T-helper 22 cell (primary cell): Measurements from ENCODE around the gene WDPCP.
"Not testable (repeated sequence)": the region's sequence is repeated elsewhere in the genome, so short reads cannot be mapped to it uniquely, and the experiment has no call there.

Source experiments
- DNase-seq: peaks from one replicate; pipeline ENCODE4 v3.0.0-alpha.2; 2020; ENCODE audit warnings: low read depth

WDPCP gene

DNA sequence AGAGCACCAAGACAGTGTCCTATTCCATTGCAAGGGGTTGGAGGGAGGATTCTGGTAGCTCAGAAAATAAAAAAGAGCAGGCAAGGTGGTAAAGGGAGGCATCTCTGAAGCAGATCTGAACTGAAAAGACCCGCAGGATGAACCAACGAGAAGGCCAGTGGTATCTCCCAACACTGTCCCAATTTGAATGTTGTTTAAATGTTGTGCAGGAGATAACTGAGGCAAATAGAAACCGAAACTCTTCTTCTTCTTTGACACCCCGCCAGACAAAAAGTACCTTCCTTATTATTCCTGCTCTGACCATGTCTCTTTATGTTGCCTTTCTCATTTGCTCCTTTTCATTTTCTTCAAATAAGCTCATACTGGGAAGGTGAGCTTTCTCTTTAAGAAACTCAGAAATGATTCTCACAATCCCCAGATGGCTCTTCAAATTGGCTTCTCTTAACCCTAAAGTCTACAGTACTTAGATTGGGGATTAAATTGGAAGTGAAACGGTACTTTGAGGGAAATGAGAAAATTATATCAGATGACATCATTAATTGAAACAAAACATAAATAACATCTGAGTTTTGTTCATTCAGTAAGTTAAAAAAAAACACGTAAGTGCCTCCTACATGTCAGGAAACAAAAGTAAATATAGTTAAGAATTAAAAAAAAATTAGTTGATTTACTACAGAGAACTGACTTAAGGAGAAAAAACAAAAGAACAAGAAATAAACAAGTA, 143.6 kb downstream of the WDPCP start:
- DNase-seq, result no peak

DNA sequence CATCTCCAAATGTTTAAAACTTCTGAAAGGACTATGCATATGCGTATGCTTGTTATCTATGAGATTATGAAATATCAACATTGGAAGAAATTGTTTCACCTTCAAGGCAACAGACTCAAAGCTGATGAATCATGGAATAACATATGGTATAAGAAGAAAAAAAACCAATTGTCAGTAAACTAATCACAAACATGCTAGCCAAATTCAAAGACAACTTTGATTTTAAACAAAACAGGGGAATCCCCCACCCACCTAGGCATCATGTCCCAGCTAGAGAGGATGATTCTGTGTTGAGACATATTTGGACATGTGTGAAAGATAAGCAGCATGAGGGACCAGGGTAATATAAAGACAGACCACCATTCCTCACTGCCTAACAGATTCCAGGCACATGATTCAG, 147.7 kb downstream of the WDPCP start:
- no peak for DNase-seq

DNA sequence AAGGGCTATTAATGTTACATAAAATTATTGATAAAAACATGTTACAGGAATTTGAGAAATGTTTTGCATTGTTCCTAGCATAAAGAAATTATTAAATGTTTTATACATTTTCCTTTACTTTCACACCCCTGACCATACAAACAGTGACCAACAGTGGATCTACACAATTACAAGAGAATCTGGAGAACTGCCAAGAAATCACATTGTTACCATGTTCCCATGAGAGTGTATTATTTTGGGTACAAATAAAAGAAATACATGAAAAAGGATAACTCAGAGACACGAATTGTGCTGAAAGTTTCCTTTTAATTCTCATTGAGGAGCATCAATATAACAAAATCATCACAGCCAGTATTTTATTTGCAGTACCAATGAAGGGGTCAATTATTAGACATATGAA, 150.1 kb downstream of the WDPCP start:
- no peak for DNase-seq

DNA sequence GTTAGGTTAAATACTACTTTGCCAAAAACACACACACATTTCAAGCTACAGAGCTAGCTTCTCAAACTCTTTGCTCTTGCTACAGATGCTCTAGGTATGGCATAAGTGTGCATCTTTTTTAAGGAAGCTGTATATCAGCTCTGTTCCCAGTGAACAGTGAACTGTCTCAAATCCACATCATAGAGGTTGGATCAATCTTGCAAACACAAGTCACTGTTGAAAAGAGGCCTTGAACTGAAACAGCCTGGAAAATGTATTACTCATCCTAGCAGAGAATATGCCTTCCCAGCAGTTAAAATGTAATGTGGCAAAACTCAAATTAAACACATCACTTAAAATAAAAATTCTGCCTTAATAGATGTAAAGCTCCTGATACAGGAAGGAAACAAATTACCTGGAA, 151.8 kb downstream of the WDPCP start:
- DNase-seq, result no peak

DNA sequence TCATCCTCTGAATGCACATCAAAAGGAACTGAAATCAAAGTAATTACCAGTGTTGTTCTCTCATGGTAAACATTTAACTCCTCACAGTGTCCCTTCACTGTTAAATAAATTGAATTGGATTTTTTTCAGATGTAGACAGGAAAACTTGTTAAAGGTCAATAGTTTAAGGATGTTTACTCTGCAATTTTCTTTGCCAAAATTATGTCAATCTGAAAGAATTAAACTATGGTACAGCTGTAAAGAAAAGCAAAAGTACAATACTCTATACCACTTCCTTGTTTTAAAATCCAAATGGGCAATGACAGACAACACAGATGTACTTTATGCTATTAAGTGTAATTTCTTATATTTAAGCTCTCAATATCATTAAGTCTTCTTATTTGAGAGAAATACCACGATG, 153.2 kb downstream of the WDPCP start:
- DNase-seq, result no peak

DNA sequence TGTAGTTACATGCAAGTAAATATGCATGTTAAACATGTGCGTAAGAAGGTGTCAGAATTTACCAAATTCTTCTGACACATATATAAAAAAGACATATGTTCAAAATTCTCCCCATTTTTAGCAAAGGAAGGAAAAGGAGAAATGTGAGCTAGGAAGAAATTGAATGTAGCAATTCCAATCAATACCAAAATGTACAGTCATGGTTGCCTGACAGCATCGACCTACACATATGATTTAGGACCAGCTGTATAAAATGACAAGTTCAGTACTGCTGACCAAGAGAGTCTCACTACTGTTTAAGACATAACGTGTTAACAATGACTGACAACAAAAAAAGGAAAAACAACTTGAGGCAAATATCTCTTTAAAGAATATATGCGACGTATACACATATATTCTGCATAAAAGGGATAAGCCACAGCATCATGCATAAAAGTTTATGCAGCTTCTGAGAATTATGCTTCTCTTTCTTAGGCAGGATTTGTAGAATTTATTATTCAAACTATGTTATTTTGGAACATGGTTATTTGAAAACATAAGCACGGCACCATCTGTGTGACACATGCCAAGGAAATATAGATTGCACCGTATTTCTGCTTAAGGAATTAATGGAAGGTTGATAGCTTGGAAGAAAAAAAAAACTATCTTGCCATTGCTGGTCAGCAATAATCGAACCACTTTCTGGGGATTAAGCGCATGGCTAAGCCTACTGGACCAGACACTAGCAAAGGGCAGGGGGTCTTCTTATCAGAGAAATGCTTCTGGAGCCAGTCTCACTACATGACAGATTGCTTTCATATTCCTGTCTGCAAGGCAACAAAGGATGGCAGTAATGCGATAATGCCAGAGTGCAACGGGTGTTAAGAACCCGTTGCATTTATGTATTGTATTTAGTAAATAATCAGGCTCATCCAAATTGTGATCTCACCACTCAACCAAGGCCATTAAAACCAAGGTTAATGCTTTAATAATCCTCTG, 154.0 kb downstream of the WDPCP start:
- DNase-seq, result no peak

DNA sequence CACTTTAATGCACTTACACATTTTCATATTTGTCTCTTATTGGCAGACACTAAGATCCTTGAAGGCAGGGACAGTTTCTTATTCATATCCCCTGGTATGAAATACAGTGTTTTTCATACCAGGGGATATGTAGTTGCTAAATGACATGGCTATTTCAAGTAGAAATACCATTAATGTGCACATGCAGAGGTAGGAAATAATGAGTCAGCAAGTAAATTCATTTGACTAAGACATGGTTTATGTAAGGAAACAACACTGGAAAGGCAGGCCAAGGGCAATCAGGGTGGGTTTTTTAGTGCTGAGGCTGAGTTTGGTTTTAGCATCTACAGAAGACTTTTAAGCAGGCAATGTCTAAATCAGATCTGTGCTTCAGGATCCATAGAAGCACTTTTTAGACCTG, 155.9 kb downstream of the WDPCP start:
- DNase-seq, result no peak

DNA sequence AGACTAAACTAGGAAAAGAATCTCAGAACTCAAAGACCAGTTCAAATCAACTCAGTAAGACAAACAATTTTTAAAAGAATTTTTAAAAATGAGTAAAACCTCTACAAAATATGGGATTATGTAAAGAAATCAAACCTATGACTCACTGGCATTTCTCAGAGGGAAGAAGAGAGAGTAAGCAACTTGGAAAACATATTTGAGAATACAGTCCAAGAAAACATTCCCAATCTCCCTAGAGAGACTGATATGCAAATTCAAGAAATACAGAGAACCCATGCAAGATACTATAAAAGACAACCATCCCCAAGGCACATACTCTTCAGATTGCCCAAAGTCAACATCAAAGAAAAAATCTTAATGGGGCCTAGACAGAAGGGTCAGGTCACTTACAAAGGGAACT, 162.7 kb downstream of the WDPCP start:
- DNase-seq, result no peak

DNA sequence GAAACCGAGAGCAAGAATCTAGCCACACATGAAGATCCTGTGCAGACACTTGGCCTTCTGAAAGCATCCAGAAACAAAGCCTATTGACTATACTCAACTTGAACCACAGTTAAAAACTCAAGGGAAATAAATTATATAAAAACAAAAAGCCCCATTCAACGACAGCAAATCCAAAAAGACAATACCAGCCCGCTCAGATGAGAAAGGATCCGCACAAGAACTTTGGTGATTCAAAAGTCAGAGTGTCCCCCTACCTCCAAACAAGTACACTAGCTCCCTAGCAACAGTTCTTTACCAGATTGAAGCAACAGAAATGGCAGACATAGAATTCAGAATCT, 163.2 kb downstream of the WDPCP start:
- DNase-seq, result no peak

DNA sequence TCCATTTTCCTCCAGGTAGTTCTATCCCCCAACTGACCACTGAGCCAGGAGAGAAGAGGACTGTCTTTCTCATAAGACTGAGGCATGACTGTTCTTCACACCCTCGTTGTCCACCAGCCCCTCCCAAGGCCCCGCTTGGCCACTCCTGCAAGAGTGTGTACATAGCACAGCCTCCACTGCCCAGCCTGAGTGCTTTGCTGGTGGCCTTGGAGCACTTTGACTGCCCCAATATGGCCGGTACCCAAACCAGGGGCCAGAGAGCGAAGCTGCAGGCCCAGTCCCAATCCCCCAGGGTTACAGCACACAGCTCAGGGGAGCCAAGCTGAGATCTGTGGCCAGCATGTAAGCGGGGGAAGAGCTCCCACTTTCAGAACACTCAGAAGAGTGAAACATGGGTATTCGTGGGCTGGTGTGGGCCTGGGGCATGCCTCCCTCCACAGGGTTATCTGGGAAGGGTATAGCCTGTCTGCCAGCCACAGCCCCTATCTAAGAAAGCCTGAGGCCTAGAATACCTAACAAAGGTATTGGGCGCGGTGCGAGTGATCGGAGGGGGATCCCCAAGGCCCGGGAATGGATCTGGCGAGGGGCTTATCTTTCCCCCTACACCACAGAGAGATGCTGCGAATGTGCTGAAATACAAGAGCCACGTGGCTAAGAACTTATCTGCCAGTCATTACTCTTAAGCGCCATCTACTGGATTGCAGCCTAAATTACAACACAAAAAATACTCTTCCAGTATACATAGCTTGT, 163.8 kb downstream of the WDPCP start:
- DNase-seq, result no peak

DNA sequence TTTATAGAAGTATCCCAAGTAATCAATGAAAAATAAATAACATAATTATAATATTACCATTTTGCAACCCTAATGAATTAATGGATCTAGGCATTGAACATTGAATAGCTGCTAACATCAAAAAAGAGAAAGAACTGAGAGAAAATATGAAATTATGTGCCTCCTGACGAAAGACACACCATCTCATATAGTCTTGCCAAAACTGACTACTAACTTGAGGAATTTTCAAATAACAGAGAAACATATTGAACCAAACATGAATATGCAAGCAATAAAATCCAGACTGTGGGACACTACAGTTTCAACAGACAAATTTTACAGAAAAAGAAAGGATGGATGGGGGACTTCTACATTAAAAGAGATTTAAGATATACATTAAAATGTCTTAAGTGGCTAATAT, 165.7 kb downstream of the WDPCP start:
- DNase-seq, result no peak

DNA sequence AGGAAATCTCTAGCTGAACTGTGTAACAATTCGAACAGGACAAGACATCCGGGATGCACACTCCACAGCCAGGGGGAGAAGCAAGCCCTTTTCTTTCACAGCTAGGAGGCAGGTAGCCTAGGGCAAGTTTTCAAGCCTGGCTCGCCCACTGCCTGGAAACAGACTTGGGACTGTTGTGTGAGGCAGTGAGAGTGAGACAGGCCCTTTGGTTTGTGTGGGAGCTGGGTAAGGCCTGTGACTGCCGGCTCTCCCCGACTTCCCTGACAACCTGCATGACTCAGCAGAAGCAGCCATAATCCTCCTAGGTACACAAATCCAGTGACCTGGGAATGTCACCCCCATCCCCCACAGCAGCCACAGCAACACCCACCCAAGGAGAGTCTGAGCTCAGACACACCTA, 179.7 kb downstream of the WDPCP start:
- no peak for DNase-seq

DNA sequence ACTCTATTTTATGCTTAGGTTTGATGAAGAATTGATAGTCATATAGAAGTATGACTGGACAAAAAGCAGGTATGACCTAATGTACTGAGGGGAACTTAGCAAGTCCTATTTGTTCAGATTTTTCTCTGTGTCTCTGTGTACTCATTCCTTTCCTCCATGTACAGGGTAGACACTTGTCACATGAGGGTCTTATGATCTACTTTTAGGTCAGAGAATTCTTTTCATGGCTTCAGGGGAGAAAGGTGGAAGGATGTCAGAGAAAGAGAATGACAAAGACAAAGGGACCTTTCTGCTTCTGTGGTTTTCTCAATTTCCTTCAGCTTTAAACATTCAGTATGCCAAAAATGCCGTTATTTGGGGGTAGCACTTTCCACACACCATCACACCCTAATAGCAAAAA, 181.6 kb downstream of the WDPCP start:
- DNase-seq, result no peak

DNA sequence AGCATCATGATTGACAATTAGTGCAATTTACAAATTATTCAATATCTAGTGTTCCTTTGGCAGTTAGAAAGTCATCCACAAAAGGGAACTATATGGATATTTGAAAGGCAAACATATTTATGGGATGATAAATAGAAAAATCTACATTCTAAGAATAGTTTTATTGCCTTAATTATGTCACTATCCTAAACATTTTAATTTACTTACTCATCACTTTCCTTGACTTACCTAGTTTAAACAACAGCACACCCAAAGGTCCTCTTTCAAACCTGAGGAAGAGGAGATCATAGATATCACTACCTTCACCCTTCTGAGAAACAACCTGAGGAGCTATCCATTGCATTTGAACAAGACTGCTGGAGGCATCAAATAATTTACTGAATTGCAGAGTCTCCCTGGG, 184.5 kb downstream of the WDPCP start:
- DNase-seq, result no peak

DNA sequence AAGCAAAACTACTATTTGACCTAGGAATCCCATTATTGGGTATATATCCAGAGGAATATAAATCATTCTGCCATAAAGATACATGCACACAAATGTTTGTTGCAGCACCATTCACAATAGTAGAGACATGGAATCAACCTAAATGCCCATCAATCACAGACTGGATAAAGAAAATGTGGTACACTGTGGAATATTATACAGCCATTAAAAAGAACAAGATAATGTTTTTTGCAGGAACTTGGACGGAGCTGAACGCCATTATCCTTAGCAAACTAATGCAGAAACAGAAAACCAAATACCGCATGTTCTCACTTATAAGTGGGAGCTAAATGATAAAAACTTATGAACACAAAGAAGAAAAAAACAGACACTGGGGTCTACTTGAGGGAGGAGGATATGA, 185.4 kb downstream of the WDPCP start:
- not testable (repeated sequence) for DNase-seq

DNA sequence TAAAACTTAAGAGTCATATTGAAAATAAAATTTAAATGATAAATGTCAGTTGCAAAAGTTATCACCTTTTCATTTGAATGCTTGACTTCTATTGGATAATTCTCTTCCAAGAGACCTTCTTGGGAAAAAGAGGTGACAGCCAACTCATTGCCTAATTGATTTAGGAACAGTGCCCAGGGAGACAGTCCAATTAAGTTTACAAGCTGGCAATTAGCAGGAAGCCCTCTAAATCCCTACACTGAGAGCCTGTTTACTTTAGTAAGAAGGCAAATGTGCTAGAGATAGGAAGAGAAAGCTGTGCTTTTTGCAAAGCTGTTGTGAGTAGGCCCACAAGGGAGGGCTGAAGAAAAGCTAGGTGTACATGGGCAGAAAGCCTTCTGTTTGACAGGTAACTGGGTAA, 189.1 kb downstream of the WDPCP start:
- no peak for DNase-seq

DNA sequence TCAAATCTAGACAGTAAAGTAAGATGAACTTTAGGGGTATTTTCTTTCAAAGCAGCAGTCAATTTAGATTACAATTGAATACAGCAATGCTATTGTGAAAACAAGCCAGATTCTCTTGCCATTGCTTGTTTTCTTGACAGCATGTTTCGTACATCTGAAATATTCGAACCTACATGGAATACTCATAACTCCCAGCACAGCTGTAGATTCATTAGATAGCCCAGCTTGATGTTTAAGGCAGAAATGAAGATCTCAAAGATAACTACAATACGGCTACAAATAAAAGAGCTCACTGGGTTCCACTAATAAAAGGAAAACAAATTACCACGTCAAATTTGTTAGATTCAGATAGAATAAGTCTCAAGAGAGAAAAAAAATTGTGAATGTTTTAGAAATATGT, 208.8 kb downstream of the WDPCP start:
- no peak for DNase-seq

DNA sequence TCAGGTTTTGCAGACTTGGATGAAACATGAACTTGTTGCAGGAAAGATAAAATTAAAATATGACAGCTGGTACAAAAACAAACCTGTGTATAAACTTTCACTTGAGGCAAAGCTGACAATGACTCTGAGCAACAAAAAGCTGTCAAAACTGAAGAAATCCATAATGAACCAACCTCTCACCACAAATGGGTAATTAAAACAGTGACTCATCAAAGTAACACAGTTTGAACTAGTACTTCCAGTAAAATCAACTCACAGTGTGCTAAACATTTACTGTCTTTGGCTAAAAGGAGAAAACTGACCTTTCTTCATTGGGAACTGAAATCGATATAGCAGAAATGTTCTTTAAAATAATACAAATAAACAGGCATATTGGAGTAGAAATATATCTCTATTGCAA, 209.7 kb downstream of the WDPCP start:
- no peak for DNase-seq

DNA sequence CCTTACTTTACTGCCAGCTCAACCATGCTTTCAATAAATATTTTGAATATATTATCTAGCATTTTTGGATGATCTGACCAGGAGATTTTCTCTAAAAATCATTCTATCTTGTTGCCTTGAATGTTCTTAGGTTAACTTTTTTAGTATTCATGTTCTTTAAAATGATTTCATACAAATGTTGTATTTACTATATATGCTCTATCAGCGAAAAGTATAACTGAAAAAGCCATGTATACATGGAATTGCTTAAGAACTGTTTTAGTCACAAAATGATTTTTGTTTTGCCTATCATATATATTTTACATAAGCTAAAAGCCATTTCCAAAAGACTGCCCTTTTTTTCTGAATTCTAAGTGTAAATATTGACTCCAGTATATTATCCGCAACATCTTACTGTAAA, 213.9 kb downstream of the WDPCP start:
- DNase-seq, result no peak

DNA sequence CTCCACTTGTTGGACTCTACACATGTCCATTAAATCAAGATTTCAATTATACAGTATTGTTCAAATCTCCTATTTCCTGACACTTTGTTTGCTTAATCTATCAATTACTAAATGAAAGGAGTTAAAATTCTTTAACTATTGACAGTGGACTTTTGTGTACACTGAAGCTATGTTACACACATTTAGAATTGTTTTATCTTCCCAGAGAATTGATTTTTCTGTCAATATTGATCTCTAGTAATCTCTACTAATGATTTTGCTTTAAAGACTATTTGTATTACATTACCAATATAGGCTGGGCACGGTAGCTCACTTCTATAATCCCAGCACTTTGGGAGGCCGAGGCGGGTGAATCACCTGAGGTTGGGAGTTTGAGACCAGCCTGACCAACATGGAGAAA, 215.7 kb downstream of the WDPCP start:
- DNase-seq, result no peak

DNA sequence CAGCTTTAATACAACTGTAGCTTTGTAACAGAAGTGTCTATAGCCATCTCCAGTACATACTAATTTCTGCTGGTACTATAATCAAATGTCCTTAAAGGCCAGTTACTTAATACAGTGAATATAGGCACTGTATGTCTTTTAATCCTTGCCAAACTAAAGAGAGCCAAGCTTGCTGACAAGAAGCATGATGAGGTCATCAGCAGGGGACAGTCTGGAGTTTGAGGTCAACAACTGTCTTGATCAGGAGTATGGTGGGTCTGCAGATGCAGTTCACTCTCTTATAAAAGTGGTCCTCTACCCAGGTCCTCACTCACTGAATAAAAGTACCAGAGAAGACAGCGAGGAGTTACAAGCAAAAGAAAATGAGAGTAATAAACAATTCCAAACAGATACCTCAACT, 219.1 kb downstream of the WDPCP start:
- DNase-seq, result no peak

DNA sequence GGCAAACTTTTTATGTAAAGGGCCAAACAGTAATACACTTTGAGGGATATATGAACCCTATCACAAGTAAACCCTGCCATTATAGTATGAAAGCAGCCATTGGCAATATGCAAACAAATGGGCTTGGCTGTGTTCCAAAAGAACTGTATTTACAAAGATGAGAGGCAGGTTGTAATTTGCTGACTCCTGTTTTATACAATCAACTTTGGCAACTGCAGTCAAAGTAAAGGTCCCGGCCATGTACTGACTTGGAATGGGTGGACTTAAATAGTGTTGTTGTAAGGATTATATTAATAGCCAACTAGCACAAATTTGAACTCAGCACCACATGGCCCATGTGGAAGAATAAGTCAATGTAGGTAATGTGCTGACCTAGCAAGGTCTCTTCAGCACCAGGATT, 223.4 kb downstream of the WDPCP start:
- no peak for DNase-seq

DNA sequence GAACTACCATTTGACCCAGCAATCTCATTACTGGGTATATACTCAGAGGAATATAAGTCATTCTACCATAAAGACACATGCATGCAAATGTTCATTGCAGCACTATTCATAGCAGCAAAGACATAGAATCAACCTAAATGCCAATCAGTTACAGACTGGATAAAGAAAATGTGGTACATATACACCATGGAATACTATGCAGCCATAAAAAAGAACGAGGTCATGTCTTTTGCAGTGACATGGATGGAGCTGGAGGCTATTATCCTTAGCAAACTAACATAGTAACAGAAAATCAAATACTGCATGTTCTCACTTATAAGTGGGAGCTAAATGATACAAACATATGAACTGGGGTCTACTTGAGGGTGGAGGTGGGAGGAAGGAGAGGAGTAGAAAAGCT, 230.6 kb downstream of the WDPCP start:
- DNase-seq, result not testable (repeated sequence)
